Memory B cell (primary cell): Measurements from ENCODE around the gene SOX18.

ENCODE experiments used
- ATAC-seq: fragments of 150-1000 bp; cut with Tn5 transposase; 2 replicates; pipeline ENCODE4 v1.10.0; 2021; ENCODE audit warnings: low read depth, mild to moderate bottlenecking, moderate library complexity
- DNase-seq, 2 donors: peaks; one replicate each; pipeline ENCODE4 v3.0.0; 2022; ENCODE audit warnings: low spot score in 2 of 2
- H3K27ac Mint-ChIP-seq: one replicate; pipeline ENCODE4 v1.8.0; 2022; ENCODE audit warnings: mild to moderate bottlenecking, moderate library complexity, mixed read lengths
- H3K27me3 Mint-ChIP-seq: one replicate; pipeline ENCODE4 v1.8.0; 2022; ENCODE audit warnings: mixed read lengths
- H3K36me3 Mint-ChIP-seq: one replicate; pipeline ENCODE4 v1.8.0; 2022; ENCODE audit warnings: mild to moderate bottlenecking, mixed read lengths
- H3K4me1 Mint-ChIP-seq: one replicate; pipeline ENCODE4 v1.8.0; 2022; ENCODE audit warnings: mixed read lengths
- H3K4me3 Mint-ChIP-seq: one replicate; pipeline ENCODE4 v1.8.0; 2022; ENCODE audit warnings: mild to moderate bottlenecking, moderate library complexity, mixed read lengths
- H3K9me3 Mint-ChIP-seq: one replicate; pipeline ENCODE4 v1.8.0; 2022; ENCODE audit warnings: mixed read lengths

Gene SOX18

DNA sequence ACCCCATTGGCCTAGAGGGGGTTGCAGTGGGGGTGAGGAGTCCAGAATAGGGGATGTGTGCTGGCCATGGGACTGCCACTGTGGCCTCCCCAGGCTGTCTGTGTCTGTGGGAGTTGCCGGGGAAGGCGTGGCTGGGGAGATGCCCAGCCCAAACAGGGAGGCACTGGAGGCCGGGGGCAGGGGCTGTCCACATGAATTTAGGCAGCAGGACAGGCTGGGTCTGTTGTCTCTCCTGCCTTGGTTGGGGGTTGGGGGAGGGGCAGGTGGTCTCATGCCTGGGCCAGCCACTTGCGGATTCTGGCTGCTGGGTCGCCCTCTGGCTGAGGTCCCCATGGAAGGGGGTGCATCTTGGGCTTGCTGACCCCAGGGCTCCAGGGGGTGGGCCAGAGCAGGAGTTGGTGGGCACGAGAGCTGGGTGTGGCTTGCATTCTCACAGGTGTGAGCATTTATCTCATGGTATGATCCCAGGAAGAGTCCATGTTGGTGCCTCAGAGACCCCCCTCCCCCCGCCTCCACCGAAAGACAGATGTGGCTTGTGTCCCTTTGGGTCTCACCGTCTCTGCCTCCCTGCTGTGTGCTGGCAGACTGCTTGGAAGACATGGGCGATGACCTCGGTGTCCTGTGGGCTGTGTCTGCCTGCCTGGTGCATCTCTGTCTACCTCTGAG, 4.0 kb downstream of the SOX18 start:
- Mint-ChIP-seq H3K27ac (no peak overlapping the region), H3K9me3 (no peaks in the 10 kb centered on the region), H3K4me3 (no peak overlapping the region), H3K4me1 (peaks cover 4% of the 10 kb centered on the region), H3K27me3 (peaks cover 24% of the 10 kb centered on the region), H3K36me3 (no peaks in the 10 kb centered on the region)
- DNase-seq = no peak
- ATAC-seq = no peak

GRCh38 chr20:64044484-64045247, 4.8 kb downstream of the SOX18 start:
- peaks cover 3% of the 10 kb centered on the region for H3K4me1 Mint-ChIP-seq
- no peaks in the 10 kb centered on the region for H3K9me3 Mint-ChIP-seq
- H3K27me3 Mint-ChIP-seq = peaks cover 24% of the 10 kb centered on the region
- H3K4me3 Mint-ChIP-seq = no peak overlapping the region
- ATAC-seq (no peak), DNase-seq (no peak)
- no peaks in the 10 kb centered on the region for H3K36me3 Mint-ChIP-seq
- H3K27ac Mint-ChIP-seq = no peak overlapping the region

GRCh38 chr20:64043768-64044167, 5.7 kb downstream of the SOX18 start:
- H3K4me1 Mint-ChIP-seq = peaks cover 3% of the 10 kb centered on the region

GRCh38 chr20:64042054-64042781, 7.2 kb downstream of the SOX18 start:
- no peaks in the 10 kb centered on the region for H3K36me3 Mint-ChIP-seq
- no peak overlapping the region for H3K27ac Mint-ChIP-seq
- ATAC-seq (no peak), DNase-seq (no peak)
- peaks cover 17% of the 10 kb centered on the region for H3K27me3 Mint-ChIP-seq
- peaks cover 5% of the 10 kb centered on the region for H3K4me1 Mint-ChIP-seq
- H3K9me3 Mint-ChIP-seq = no peaks in the 10 kb centered on the region
- peak overlapping the region; percentile 83 for H3K4me3 Mint-ChIP-seq

More at GRCh38 chr20:64043768-64044167, 5.7 kb downstream of the SOX18 start:
- DNase-seq = no peak
- Mint-ChIP-seq H3K27me3 (peaks cover 22% of the 10 kb centered on the region), H3K36me3 (no peaks in the 10 kb centered on the region), H3K27ac (no peak overlapping the region), H3K4me3 (no peak overlapping the region), H3K9me3 (no peaks in the 10 kb centered on the region)
- no peak for ATAC-seq

DNA sequence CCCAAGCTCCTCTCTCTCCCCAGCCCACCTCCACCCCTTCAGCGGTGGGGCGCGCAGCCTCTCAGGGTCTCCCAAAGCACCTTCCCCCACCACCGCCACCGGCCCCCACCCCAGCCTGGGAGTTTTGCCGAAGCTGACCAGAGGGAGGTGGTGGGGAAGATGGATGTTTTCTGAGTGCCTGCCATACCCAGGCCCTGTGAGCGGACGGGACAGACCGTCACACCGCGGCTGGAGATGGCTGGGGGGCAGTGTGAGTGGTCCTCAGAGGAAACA, 7.7 kb downstream of the SOX18 start:
- peaks cover 5% of the 10 kb centered on the region for H3K4me1 Mint-ChIP-seq
- no peaks in the 10 kb centered on the region for H3K9me3 Mint-ChIP-seq
- ATAC-seq (no peak), DNase-seq (no peak)
- peaks cover 14% of the 10 kb centered on the region for H3K27me3 Mint-ChIP-seq
- H3K36me3 Mint-ChIP-seq = no peaks in the 10 kb centered on the region
- no peak overlapping the region for H3K27ac Mint-ChIP-seq
- H3K4me3 Mint-ChIP-seq = peak overlapping the region; percentile 83

DNA sequence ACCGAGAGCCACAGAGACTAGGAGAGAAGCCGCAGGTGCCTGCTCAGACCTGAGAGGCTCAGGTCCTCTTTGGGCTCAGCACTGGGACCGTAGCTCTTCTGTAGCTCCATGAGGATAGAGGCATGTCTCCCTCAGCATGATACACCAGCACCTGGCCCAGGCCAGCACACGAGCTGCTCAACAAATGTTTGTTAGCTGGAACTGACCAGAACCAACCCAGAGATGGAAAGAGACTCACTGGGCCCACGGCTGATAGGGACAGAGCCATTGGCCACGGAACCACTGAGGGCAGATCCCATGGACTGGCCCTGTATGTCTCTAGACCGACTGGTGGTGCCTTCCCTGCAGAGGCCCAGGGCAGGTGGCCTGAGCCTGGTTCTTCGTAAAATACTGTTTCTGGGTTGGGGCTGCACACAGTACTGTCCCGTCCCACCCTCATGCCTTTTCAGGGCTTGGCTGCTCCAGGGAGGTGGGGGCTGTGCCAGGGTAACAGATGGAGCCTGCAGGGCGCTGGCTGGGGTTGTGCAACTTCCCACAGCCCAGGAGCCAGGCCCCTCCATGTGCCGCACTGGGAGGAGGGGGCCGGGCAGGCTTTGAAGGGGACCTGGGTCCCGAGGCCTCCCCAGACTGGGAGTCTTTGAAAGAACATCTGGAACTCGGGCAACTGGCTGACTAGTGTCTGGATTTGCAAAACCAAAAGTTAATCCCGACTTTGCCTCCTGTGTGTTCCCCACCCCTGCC, 8.2 kb downstream of the SOX18 start:
- ATAC-seq (no peak), DNase-seq (peak in 1 of 2 donors; percentile 19)
- H3K27ac Mint-ChIP-seq = no peak overlapping the region
- H3K4me3 Mint-ChIP-seq = peak overlapping the region; percentile 83
- no peaks in the 10 kb centered on the region for H3K9me3 Mint-ChIP-seq
- H3K4me1 Mint-ChIP-seq = peaks cover 5% of the 10 kb centered on the region
- H3K36me3 Mint-ChIP-seq = no peaks in the 10 kb centered on the region
- peaks cover 10% of the 10 kb centered on the region for H3K27me3 Mint-ChIP-seq

GRCh38 chr20:64040231-64041039, 9.0 kb downstream of the SOX18 start:
- H3K36me3 Mint-ChIP-seq = no peaks in the 10 kb centered on the region
- no peak for DNase-seq
- H3K4me3 Mint-ChIP-seq = no peak overlapping the region
- peaks cover 5% of the 10 kb centered on the region for H3K27me3 Mint-ChIP-seq
- H3K27ac Mint-ChIP-seq = no peak overlapping the region
- H3K9me3 Mint-ChIP-seq = no peaks in the 10 kb centered on the region
- ATAC-seq = no peak
- H3K4me1 Mint-ChIP-seq = peaks cover 5% of the 10 kb centered on the region

DNA sequence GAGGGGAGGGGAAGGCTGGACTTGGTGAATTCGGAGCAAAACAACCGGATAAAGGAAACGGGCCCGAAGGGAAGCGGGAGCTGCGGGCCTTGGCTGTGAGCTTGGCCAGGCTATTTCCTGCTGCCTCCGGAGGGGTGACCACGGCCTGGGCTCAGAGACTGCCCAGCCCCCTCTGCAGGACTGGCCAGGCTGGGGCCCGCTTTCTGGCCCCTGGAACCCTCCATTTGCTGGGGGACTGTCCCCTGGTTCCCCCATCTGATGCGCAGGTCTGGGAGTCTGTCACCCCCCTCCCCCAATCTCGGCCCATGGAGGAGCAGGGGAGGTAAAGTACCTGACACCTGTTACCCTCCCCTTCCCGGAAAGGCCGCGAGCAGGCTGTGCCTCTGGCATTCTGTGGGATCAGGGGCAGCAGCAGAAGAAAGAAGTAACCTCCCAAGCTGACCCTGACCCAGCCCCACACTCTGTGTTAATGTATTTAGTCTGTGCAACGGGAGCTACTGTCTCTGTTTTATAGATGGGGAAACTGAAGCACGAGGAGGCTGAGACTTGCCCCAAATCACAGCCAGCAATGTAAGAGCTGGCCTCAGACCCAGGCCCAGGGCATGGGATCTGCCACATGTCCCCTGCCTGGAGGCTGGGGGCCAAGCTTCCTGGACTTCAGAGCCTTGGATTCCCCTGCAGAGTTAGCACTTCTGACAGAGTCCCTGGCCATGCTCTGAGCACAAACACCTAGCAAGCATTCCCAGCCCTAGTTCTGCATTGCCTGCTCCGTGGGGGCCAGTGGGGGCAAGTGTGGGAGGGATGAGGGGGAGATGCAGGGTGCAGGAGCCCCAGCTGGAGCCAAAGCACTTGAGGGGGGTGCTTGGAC, 9.9 kb downstream of the SOX18 start:
- peak overlapping the region; percentile 79 for H3K4me3 Mint-ChIP-seq
- DNase-seq = no peak
- H3K9me3 Mint-ChIP-seq = no peaks in the 10 kb centered on the region
- peaks cover 5% of the 10 kb centered on the region for H3K4me1 Mint-ChIP-seq
- H3K27me3 Mint-ChIP-seq = no peaks in the 10 kb centered on the region
- no peaks in the 10 kb centered on the region for H3K36me3 Mint-ChIP-seq
- H3K27ac Mint-ChIP-seq = no peak overlapping the region
- no peak for ATAC-seq

GRCh38 chr20:64038565-64039292, 10.7 kb downstream of the SOX18 start:
- DNase-seq (peak; percentile 73 to 80), ATAC-seq (peak; percentile 81)
- H3K4me1 Mint-ChIP-seq = peaks cover 5% of the 10 kb centered on the region
- H3K36me3 Mint-ChIP-seq = no peaks in the 10 kb centered on the region
- no peaks in the 10 kb centered on the region for H3K9me3 Mint-ChIP-seq
- no peaks in the 10 kb centered on the region for H3K27me3 Mint-ChIP-seq
- no peak overlapping the region for H3K27ac Mint-ChIP-seq
- peak overlapping the region; percentile 79 for H3K4me3 Mint-ChIP-seq

DNA sequence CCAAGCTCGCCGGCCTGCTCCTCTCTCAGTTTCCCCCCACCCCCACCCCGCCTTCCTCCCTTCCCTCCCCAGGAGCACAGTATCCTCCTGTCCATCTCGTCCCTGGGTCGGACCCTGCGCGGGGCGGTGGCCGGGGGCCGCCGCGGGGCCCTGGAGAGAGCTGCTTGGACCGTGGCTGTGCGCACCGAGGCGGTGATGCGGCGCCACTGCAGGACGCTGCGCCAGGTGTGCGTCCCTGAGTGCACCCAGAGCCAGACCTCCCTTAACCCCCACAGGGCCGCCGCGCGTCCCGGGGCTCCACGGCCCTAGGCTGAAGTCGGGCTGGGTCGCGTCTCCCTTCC, 11.2 kb downstream of the SOX18 start:
- H3K4me1 Mint-ChIP-seq = peaks cover 5% of the 10 kb centered on the region
- no peak for DNase-seq
- H3K9me3 Mint-ChIP-seq = no peaks in the 10 kb centered on the region
- H3K27ac Mint-ChIP-seq = no peak overlapping the region
- H3K27me3 Mint-ChIP-seq = no peaks in the 10 kb centered on the region
- no peaks in the 10 kb centered on the region for H3K36me3 Mint-ChIP-seq
- peak overlapping the region; percentile 79 for H3K4me3 Mint-ChIP-seq
- ATAC-seq = peak; percentile 31

GRCh38 chr20:64037498-64038213, 11.8 kb downstream of the SOX18 start:
- Mint-ChIP-seq H3K27ac (no peak overlapping the region), H3K4me1 (peaks cover 5% of the 10 kb centered on the region), H3K9me3 (no peaks in the 10 kb centered on the region), H3K36me3 (peaks cover under 1% of the 10 kb centered on the region), H3K27me3 (no peaks in the 10 kb centered on the region), H3K4me3 (peak overlapping the region; percentile 68)
- ATAC-seq (no peak), DNase-seq (peak in 1 of 2 donors; percentile 39)

DNA sequence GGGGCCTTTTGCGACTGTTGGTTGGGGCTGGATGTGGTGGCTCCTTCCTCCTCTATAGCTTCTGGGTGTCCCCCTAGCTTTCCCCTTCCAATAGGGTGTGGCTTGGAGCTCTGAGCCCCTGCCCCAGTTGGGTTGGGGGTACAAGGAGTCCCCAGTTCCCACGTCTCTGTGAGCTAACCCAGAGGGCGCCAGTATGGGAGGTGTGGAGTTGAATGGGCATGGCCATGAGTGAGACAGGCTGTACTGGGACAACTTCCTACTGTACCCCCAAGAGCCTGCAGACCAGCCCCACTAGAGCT, 12.3 kb downstream of the SOX18 start:
- Mint-ChIP-seq H3K36me3 (peaks cover 2% of the 10 kb centered on the region), H3K4me3 (no peak overlapping the region), H3K27me3 (no peaks in the 10 kb centered on the region), H3K9me3 (no peaks in the 10 kb centered on the region), H3K27ac (no peak overlapping the region), H3K4me1 (peaks cover 4% of the 10 kb centered on the region)
- no peak for ATAC-seq
- no peak for DNase-seq
